Esophagus muscularis mucosa (tissue), 4 donors: ENCODE results near the gene SCAP. TPM values are rescaled to one million over a fixed set of nuclear protein-coding genes. Genes with fewer than 3 reads are reported as not detected.
A peak's percentile ranks its signal among the peaks of the same experiment; 100 is the strongest.
"Not testable (repeated sequence)": the region's sequence is repeated elsewhere in the genome, so short reads cannot be mapped to it uniquely, and the experiment has no call there.

Source experiments
- DNase-seq: peaks from one replicate; pipeline ENCODE4 v3.0.0-alpha.2; 2017; ENCODE audit errors: extremely low spot score
- H3K27ac ChIP-seq, 4 donors: fragments of 200-600 bp; sonication (generic); replicated peaks in 1 of 4; 1 replicate in 3 of 4; 2 replicates in 1 of 4; pipeline ENCODE4 v1.5.1; 2016 to 2019; ENCODE audit warnings: mild to moderate bottlenecking in 1 of 4
- H3K27me3 ChIP-seq, 4 donors: fragments of 200-600 bp; sonication (generic); one replicate each; pipeline versions ENCODE4 v1.5.1 to v1.6.0; 2016 to 2019
- H3K36me3 ChIP-seq, 4 donors: fragments of 200-600 bp; sonication (generic); one replicate each; pipeline ENCODE4 v1.5.1; 2016 to 2019
- H3K4me1 ChIP-seq, 4 donors: fragments of 200-600 bp; sonication (generic); one replicate each; pipeline ENCODE4 v1.5.1; 2016 to 2019
- H3K4me3 ChIP-seq, 4 donors: fragments of 200-600 bp; sonication (generic); 1 replicate in 2 of 4; 2 replicates in 2 of 4; pipeline ENCODE4 v1.5.1; 2016 to 2019; ENCODE audit warnings: mild to moderate bottlenecking in 4 of 4, moderate library complexity in 1 of 4
- H3K9me3 ChIP-seq, 4 donors: fragments of 200-600 bp; sonication (generic); 1 replicate in 3 of 4; 2 replicates in 1 of 4; pipeline ENCODE4 v1.5.1; 2016 to 2019
- CTCF ChIP-seq, 3 experiments: fragments of 200-600 bp in 2 of 3; fragments of 450-650 bp in 1 of 3; sonication (generic) in 2 of 3; IDR thresholded peaks; one replicate each; pipeline ENCODE4 v1.5.1; 2017 to 2019; ENCODE audit warnings: antibody characterized with exemption in 3 of 3, mild to moderate bottlenecking in 2 of 3, moderate library complexity in 1 of 3
- EP300 ChIP-seq: sonication (generic); formaldehyde crosslinking; IDR thresholded peaks from one replicate; pipeline ENCODE4 v1.6.1; 2017; ENCODE audit warnings: antibody characterized with exemption
- POLR2A ChIP-seq: fragments of 450-650 bp; IDR thresholded peaks from one replicate; pipeline ENCODE4 v1.6.1; 2017; ENCODE audit warnings: antibody characterized with exemption, moderate library complexity, mild to moderate bottlenecking, low read depth
- POLR2AphosphoS5 ChIP-seq, 2 donors: sonication (generic); formaldehyde crosslinking; IDR thresholded peaks; one replicate each; pipeline ENCODE4 v1.6.1; 2017; ENCODE audit warnings: antibody characterized with exemption in 2 of 2
- WGBS: methylation state at CpG from one replicate; pipeline ENCODE4 v1.1.5; 2018; 5-methylcytosine and 5-hydroxymethylcytosine counted together
- intact Hi-C: fragments of 100-400 bp; cut with DNase I; formaldehyde crosslinking; loops from one replicate; pipeline ENCODE4 v1.15.1; 2023
- total RNA-seq, 4 donors: library from RNA; depleted of rRNA; stranded (reverse); fragments of >200 nt; gene quantifications; one replicate each; pipeline versions ENCODE4 v1.1.0 to v1.2.1, GENCODE V29; 2016

Gene SCAP
- total RNA-seq, 4 donors from 2014 or later, result 67.6 to 104 (median 79.9) TPM

GRCh38 chr3:47476330-47476626 lies 537 bp upstream of the SCAP start:
- Histone ChIP-seq H3K27ac (peak overlapping the region; percentile 81 to 88 (median 85)), H3K4me1 (peaks cover 24 to 37% (median 31%) of the 10 kb centered on the region in 4 donors), H3K9me3 (no peaks in the 10 kb centered on the region), H3K36me3 (no peaks in the 10 kb centered on the region), H3K4me3 (peak overlapping the region; percentile 73 to 100 (median 82)), H3K27me3 (no peaks in the 10 kb centered on the region)
- no peak for DNase-seq
- no peak for TF ChIP-seq EP300
- TF ChIP-seq POLR2AphosphoS5 (IDR thresholded peaks at IDR 0.05), result no peak
- no peak for TF ChIP-seq POLR2A
- TF ChIP-seq CTCF (IDR thresholded peaks at IDR 0.05), result no peak
- 63% methylated on average over 5 of the region's 5 CpGs for WGBS
- intact Hi-C loops, result loop anchor here (1.0 kb wide), 1 partner anchor 55 kb away; no protein-coding TSS in a partner anchor

GRCh38 chr3:47475029-47475569 lies 642 bp downstream of the SCAP start:
- TF ChIP-seq POLR2AphosphoS5 (IDR thresholded peaks at IDR 0.05) (no peak), CTCF (IDR thresholded peaks at IDR 0.05) (no peak), EP300 (no peak), POLR2A (no peak)
- Histone ChIP-seq H3K27ac (peak overlapping the region; percentile 81 to 88 (median 85)), H3K9me3 (no peaks in the 10 kb centered on the region), H3K27me3 (no peaks in the 10 kb centered on the region), H3K4me3 (peak overlapping the region; percentile 73 to 100 (median 82)), H3K4me1 (peaks cover 24 to 43% (median 32%) of the 10 kb centered on the region in 4 donors), H3K36me3 (no peaks in the 10 kb centered on the region)
- 4% methylated on average over 22 of the region's 24 CpGs for WGBS
- no peak for DNase-seq
- intact Hi-C loops, result loop anchor here (2.0 kb wide), 1 partner anchor 94 kb away; the partner anchor contains the start of gene PTPN23

- WGBS, result 54% methylated on average over 2 of the region's 3 CpGs
- H3K27ac ChIP-seq, result no peak overlapping the region
- no peak for TF ChIP-seq POLR2AphosphoS5 (IDR thresholded peaks at IDR 0.05)
- TF ChIP-seq POLR2A, result no peak
- TF ChIP-seq EP300, result no peak
- TF ChIP-seq CTCF (IDR thresholded peaks at IDR 0.05), result no peak
- no peaks in the 10 kb centered on the region for H3K9me3 ChIP-seq
- DNase-seq, result no peak
- no peaks in the 10 kb centered on the region for H3K36me3 ChIP-seq
- H3K4me3 ChIP-seq, result no peak overlapping the region
- intact Hi-C loops, result no loop called here
- H3K27me3 ChIP-seq, result no peaks in the 10 kb centered on the region
- H3K4me1 ChIP-seq, result peaks cover 24 to 48% (median 35%) of the 10 kb centered on the region in 4 donors
Observed at GRCh38 chr3:47473391-47473790, 2.4 kb downstream of the SCAP start.

DNA sequence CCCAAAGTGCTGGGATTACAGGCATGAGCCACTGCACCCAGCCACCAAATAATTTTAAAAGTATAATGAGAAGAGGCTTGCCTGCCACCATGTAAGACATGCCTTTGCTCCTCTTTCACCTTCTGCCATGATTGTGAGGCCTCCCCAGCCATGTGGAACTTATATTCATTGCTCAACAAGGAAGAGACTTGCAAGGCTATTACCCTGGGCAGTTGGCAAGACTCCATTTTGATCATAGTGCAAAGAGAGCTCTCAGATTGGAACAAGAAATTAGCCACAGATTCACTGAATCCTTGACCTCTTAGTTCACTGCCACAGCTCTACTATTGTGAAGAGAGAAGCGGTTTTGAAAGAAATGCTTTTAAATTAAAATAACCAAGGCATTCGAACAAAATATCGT lies 6.1 kb downstream of the SCAP start:
- TF ChIP-seq POLR2A (no peak), POLR2AphosphoS5 (IDR thresholded peaks at IDR 0.05) (no peak), EP300 (no peak), CTCF (IDR thresholded peaks at IDR 0.05) (no peak)
- Histone ChIP-seq H3K4me3 (no peak overlapping the region), H3K4me1 (peaks cover 12 to 31% (median 21%) of the 10 kb centered on the region in 4 donors), H3K27ac (no peak overlapping the region), H3K9me3 (no peaks in the 10 kb centered on the region), H3K36me3 (no peaks in the 10 kb centered on the region), H3K27me3 (no peaks in the 10 kb centered on the region)
- intact Hi-C loops, result no loop called here
- 91% methylated on average over 3 of the region's 3 CpGs for WGBS
- DNase-seq, result no peak

DNA sequence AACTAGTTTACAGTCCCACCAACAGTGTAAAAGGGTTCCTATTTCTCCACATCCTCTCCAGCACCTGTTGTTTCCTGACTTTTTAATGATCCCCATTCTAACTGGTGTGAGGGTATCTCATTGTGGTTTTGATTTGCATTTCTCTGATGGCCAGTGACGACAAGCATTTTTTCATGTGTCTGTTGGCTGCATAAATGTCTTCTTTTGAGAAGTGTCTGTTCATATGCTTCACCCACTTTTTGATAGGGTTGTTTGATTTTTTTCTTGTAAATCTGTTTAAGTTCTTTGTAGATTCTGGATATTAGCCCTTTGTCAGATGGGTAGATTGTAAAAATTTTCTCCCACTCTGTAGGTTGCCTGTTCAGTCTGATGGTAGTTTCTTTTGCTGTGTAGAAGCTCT lies 7.4 kb downstream of the SCAP start:
- intact Hi-C loops, H3K4me3 ChIP-seq, H3K27me3 ChIP-seq, DNase-seq, H3K27ac ChIP-seq, H3K36me3 ChIP-seq, H3K9me3 ChIP-seq: not testable (repeated sequence)
- peaks cover 1 to 23% (median 11%) of the 10 kb centered on the region in 4 donors for H3K4me1 ChIP-seq
- WGBS, result 96% methylated on average over 1 of the region's 1 CpG
